Mucosa of rectum (tissue), 2 donors: Measurements from ENCODE around the gene GTPBP8.
A peak's percentile ranks its signal among the peaks of the same experiment; 100 is the strongest.

ENCODE experiments used
- H3K27ac ChIP-seq, 2 donors: one replicate each; pipeline ENCODE4 v1.7.0; 2013; ENCODE audit warnings: inconsistent platforms in 2 of 2, low read depth in 2 of 2, low read length in 2 of 2
- H3K27me3 ChIP-seq, 2 donors: one replicate each; pipeline ENCODE4 v1.7.0; 2013; ENCODE audit warnings: low read length in 2 of 2; ENCODE audit not compliant: control insufficient read depth in 2 of 2, insufficient read depth in 2 of 2
- H3K36me3 ChIP-seq, 2 donors: one replicate each; pipeline ENCODE4 v1.7.0; 2013; ENCODE audit warnings: low read length in 2 of 2; ENCODE audit not compliant: control insufficient read depth in 2 of 2, insufficient read depth in 2 of 2
- H3K4me1 ChIP-seq, 2 donors: one replicate each; pipeline ENCODE4 v1.7.0; 2013; ENCODE audit warnings: low read length in 2 of 2, mild to moderate bottlenecking in 1 of 2; ENCODE audit not compliant: control insufficient read depth in 2 of 2, insufficient read depth in 2 of 2
- H3K4me3 ChIP-seq, 2 donors: one replicate each; pipeline ENCODE4 v1.7.0; 2013; ENCODE audit warnings: low read length in 2 of 2
- H3K9ac ChIP-seq, 2 donors: one replicate each; pipeline ENCODE4 v1.7.0; 2013; ENCODE audit warnings: low read length in 2 of 2, low read depth in 1 of 2, mild to moderate bottlenecking in 1 of 2
- H3K9me3 ChIP-seq, 2 donors: one replicate each; pipeline ENCODE4 v1.7.0; 2013; ENCODE audit warnings: low read length in 2 of 2; ENCODE audit not compliant: control insufficient read depth in 2 of 2
- donor health status: healthy.
- donor health status: Normal muscosa, but diverticular disease.

Gene GTPBP8

GRCh38 chr3:112990672-112991602, at the start of gene GTPBP8:
Gene GTPBP8 (plus strand): TSS chr3:112990984. CDS start chr3:112991000, 16 bp downstream.
- H3K4me1 ChIP-seq: peaks cover 5 to 13% of the 10 kb centered on the region in 2 donors
- no peaks in the 10 kb centered on the region for H3K9me3 ChIP-seq
- H3K4me3 ChIP-seq: peak within 1 kb of the TSS; percentile 93 to 99

DNA sequence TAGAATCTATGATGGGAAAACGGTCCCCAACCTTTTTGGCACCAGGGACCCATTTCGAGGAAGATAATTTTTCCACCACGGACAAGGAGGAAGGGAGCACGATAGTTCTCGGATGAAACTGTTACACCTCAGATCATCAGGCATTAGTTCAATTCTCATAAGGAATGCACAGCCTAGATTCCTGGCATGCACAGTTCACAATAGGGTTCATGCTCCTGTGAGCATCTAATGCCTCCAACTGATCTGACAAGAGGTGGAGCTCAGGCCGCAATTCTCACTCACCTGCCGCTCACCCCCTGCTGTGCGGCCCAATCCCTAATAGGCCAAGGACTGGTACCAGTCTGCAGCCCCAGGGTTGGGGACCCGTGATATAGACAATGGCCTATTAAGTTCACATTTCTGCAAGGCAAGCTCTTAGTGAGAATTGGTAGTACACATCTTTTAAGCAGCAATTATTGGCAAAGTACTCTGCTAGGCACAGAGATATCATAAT, 42.4 kb upstream of the GTPBP8 start:
- H3K4me1 ChIP-seq: no peaks in the 10 kb centered on the region
- no peak overlapping the region for H3K27ac ChIP-seq
- no peak overlapping the region for H3K9ac ChIP-seq
- H3K36me3 ChIP-seq: no peaks in the 10 kb centered on the region
- no peaks in the 10 kb centered on the region for H3K27me3 ChIP-seq
- H3K9me3 ChIP-seq: no peaks in the 10 kb centered on the region
- H3K4me3 ChIP-seq: no peak overlapping the region

More at GRCh38 chr3:112990672-112991602, at the start of gene GTPBP8:
- H3K27me3 ChIP-seq: no peaks in the 10 kb centered on the region
- peak within 1 kb of the TSS; percentile 99 for H3K27ac ChIP-seq
- peak within 1 kb of the TSS; percentile 93 to 99 for H3K9ac ChIP-seq
- no peaks in the 10 kb centered on the region for H3K36me3 ChIP-seq

DNA sequence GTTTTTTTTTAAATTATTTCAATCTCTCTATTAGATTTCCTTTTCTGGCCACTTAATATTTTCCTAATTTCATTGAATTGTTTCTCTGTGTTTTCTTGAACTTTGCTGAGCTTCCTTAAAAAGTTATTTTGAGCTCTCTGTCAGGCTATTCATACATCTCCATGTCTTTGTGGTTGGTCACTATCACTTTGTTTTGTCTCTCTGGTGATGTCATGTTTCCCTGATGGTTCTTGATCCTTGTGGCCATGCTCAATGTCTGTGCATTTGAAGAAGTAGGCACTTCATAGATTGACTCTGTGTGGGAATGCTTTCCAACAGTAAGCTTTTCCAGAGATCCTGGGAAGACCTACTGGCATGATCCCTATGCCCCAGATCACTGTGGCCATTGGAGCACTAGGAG, 34.4 kb upstream of the GTPBP8 start:
- Histone ChIP-seq H3K4me3 (no peak overlapping the region), H3K9ac (no peak overlapping the region), H3K27ac (no peak overlapping the region), H3K9me3 (no peaks in the 10 kb centered on the region), H3K4me1 (no peaks in the 10 kb centered on the region), H3K27me3 (no peaks in the 10 kb centered on the region), H3K36me3 (no peaks in the 10 kb centered on the region)

GRCh38 chr3:112958811-112959560, 31.8 kb upstream of the GTPBP8 start:
- Histone ChIP-seq H3K9ac (no peak overlapping the region), H3K9me3 (peaks cover 0 to 5% of the 10 kb centered on the region in 2 donors), H3K36me3 (no peaks in the 10 kb centered on the region), H3K27me3 (no peaks in the 10 kb centered on the region), H3K27ac (no peak overlapping the region), H3K4me3 (peak overlapping the region in 1 of 2 donors; percentile 27), H3K4me1 (no peaks in the 10 kb centered on the region)

DNA sequence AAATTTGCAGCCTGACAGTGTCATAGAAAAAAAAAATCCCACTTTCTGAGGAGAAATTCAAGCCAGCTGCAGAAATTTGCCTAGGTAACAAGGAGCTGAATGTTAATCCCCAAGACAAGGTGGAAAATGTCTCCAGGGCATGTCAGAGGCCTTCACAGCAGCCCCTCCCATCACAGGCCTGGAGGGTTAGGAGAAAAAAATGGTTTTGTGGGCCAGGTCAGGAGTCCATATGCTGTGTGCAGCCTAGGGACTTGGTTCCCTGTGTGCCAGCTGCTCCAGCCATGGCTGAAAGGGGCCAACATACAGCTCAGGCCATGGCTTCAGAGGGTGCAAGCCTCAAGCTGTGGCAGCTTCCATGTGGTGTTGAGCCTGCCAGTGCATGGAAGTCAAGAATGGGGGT, 27.1 kb upstream of the GTPBP8 start:
- H3K4me3 ChIP-seq: no peak overlapping the region
- H3K36me3 ChIP-seq: no peaks in the 10 kb centered on the region
- H3K27ac ChIP-seq: no peak overlapping the region
- no peaks in the 10 kb centered on the region for H3K27me3 ChIP-seq
- peaks cover 0 to 5% of the 10 kb centered on the region in 2 donors for H3K9me3 ChIP-seq
- H3K4me1 ChIP-seq: peaks cover 0 to 3% of the 10 kb centered on the region in 2 donors
- H3K9ac ChIP-seq: no peak overlapping the region

GRCh38 chr3:112965656-112966055, 25.1 kb upstream of the GTPBP8 start:
- H3K9me3 ChIP-seq: peaks cover 0 to 5% of the 10 kb centered on the region in 2 donors
- H3K4me3 ChIP-seq: no peak overlapping the region
- H3K36me3 ChIP-seq: no peaks in the 10 kb centered on the region
- no peaks in the 10 kb centered on the region for H3K27me3 ChIP-seq
- peaks cover 0 to 3% of the 10 kb centered on the region in 2 donors for H3K4me1 ChIP-seq
- H3K9ac ChIP-seq: no peak overlapping the region
- peak overlapping the region in 1 of 2 donors; percentile 4 for H3K27ac ChIP-seq

GRCh38 chr3:112966633-112967032, 24.2 kb upstream of the GTPBP8 start:
- Histone ChIP-seq H3K4me1 (peaks cover 0 to 3% of the 10 kb centered on the region in 2 donors), H3K9me3 (peaks cover 0 to 5% of the 10 kb centered on the region in 2 donors), H3K27ac (no peak overlapping the region), H3K27me3 (no peaks in the 10 kb centered on the region), H3K4me3 (no peak overlapping the region), H3K9ac (no peak overlapping the region), H3K36me3 (no peaks in the 10 kb centered on the region)

- Histone ChIP-seq H3K27ac (no peak overlapping the region), H3K4me3 (no peak overlapping the region), H3K9me3 (peaks cover 0 to 5% of the 10 kb centered on the region in 2 donors), H3K36me3 (no peaks in the 10 kb centered on the region), H3K27me3 (no peaks in the 10 kb centered on the region), H3K4me1 (peaks cover 0 to 3% of the 10 kb centered on the region in 2 donors), H3K9ac (no peak overlapping the region)
These were observed 23.4 kb upstream of the GTPBP8 start for GRCh38 chr3:112967425-112967824.

DNA sequence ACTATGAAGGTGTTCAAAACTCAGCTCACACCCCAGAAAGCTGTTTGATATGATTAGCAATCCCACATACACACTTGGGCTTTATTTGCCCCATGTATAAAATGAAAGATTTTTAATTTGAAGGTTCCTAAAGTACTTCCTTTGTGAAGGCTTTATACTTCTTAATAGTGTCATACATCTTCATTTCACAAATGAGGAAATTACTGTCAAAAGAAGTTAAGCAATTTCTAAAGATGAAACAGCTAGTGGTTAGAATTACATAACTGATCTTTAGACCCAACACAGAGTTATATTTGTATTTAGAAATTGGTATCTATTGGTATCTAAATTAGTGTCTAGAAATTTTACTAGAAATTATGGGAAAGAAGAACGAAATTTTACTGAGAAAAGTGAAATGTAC, 23.0 kb upstream of the GTPBP8 start:
- Histone ChIP-seq H3K4me1 (peaks cover 0 to 3% of the 10 kb centered on the region in 2 donors), H3K9ac (no peak overlapping the region), H3K36me3 (no peaks in the 10 kb centered on the region), H3K4me3 (no peak overlapping the region), H3K27ac (no peak overlapping the region), H3K27me3 (no peaks in the 10 kb centered on the region), H3K9me3 (peaks cover 0 to 5% of the 10 kb centered on the region in 2 donors)

DNA sequence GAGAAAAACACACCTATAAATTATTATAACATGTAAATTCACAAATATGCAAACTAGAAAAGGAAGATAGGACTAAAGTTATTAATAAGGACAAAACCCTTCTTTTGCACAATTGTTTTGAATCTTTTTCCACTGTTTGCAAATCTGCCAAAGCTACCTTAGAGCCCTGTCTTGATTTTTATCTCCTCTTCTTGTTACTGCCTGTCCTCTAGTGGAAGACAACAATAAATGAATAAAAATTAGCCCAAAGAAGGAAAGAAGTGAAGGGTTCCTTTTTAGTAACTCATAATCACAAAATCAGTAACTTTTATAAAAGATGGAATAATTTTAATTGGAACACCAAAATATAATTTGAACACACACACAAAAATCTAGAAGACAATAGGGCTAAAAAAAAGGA, 18.6 kb upstream of the GTPBP8 start:
- H3K9me3 ChIP-seq: no peaks in the 10 kb centered on the region
- no peak overlapping the region for H3K9ac ChIP-seq
- no peaks in the 10 kb centered on the region for H3K27me3 ChIP-seq
- H3K36me3 ChIP-seq: no peaks in the 10 kb centered on the region
- H3K27ac ChIP-seq: no peak overlapping the region
- H3K4me3 ChIP-seq: peak overlapping the region in 1 of 2 donors; percentile 62
- H3K4me1 ChIP-seq: peaks cover 0 to 3% of the 10 kb centered on the region in 2 donors
